NT2/D1 (cell line): ENCODE results near the gene ITSN1.

Experiments
- DNase-seq: peaks from one replicate; pipeline ENCODE4 v3.0.0-alpha.2; 2011; ENCODE audit warnings: low read depth, low spot score
- H3K27me3 ChIP-seq: 2 replicates; pipeline ENCODE4 v1.6.0; 2011; ENCODE audit warnings: mild to moderate bottlenecking; ENCODE audit not compliant: insufficient read length, insufficient read depth
- H3K36me3 ChIP-seq: 2 replicates; pipeline ENCODE4 v1.6.1; 2011; ENCODE audit warnings: mild to moderate bottlenecking, low read length, mixed read lengths; ENCODE audit not compliant: insufficient read depth, insufficient read length
- H3K4me1 ChIP-seq: 2 replicates; pipeline ENCODE4 v1.5.1; 2011; ENCODE audit not compliant: insufficient read depth, insufficient read length
- H3K4me3 ChIP-seq: 2 replicates; pipeline ENCODE4 v1.5.1; 2011; ENCODE audit warnings: low read depth; ENCODE audit not compliant: insufficient read length
- H3K9ac ChIP-seq: 2 replicates; pipeline ENCODE4 v1.6.0; 2011; ENCODE audit warnings: low read depth; ENCODE audit not compliant: insufficient read length
- H3K9me3 ChIP-seq: 2 replicates; pipeline ENCODE4 v1.5.1; 2011; ENCODE audit warnings: mild to moderate bottlenecking, low read length; ENCODE audit not compliant: insufficient read depth
- SUZ12 ChIP-seq: IDR thresholded peaks from 2 replicates; pipeline ENCODE4 v1.6.1; 2011; ENCODE audit not compliant: insufficient read length, insufficient read depth; ENCODE audit errors: extremely low read depth
- YY1 ChIP-seq: IDR thresholded peaks from 2 replicates; pipeline ENCODE4 v1.6.1; 2011; ENCODE audit not compliant: insufficient read length, insufficient read depth
- ZNF274 ChIP-seq: IDR thresholded peaks from 2 replicates; pipeline ENCODE4 v1.6.1; 2011; ENCODE audit warnings: mild to moderate bottlenecking, low read depth, low read length

The ITSN1 gene

GRCh38 chr21:33769057-33769456 is 126.8 kb downstream of the ITSN1 start:
- TF ChIP-seq YY1 = no peak
- no peak for TF ChIP-seq ZNF274
- TF ChIP-seq SUZ12 = no peak
- Histone ChIP-seq H3K4me3 (no peak overlapping the region), H3K27me3 (no peaks in the 10 kb centered on the region), H3K36me3 (peaks cover 86% of the 10 kb centered on the region), H3K9ac (no peak overlapping the region), H3K4me1 (no peaks in the 10 kb centered on the region), H3K9me3 (no peaks in the 10 kb centered on the region)
- no peak for DNase-seq

GRCh38 chr21:33770542-33770941 is 128.2 kb downstream of the ITSN1 start:
- peaks cover 88% of the 10 kb centered on the region for H3K36me3 ChIP-seq
- no peak for TF ChIP-seq SUZ12
- TF ChIP-seq ZNF274 = no peak
- no peak for TF ChIP-seq YY1
- no peak for DNase-seq

GRCh38 chr21:33771976-33772375 is 129.7 kb downstream of the ITSN1 start:
- Histone ChIP-seq H3K9me3 (no peaks in the 10 kb centered on the region), H3K9ac (no peak overlapping the region), H3K27me3 (no peaks in the 10 kb centered on the region), H3K4me3 (no peak overlapping the region), H3K4me1 (no peaks in the 10 kb centered on the region), H3K36me3 (peaks cover 84% of the 10 kb centered on the region)
- DNase-seq = no peak
- no peak for TF ChIP-seq SUZ12
- TF ChIP-seq YY1 = no peak

More at GRCh38 chr21:33770542-33770941, 128.2 kb downstream of the ITSN1 start:
- H3K9ac ChIP-seq = no peak overlapping the region
- no peaks in the 10 kb centered on the region for H3K4me1 ChIP-seq
- no peaks in the 10 kb centered on the region for H3K27me3 ChIP-seq
- no peak overlapping the region for H3K4me3 ChIP-seq
- H3K9me3 ChIP-seq = no peaks in the 10 kb centered on the region

GRCh38 chr21:33774551-33774950 is 132.2 kb downstream of the ITSN1 start:
- Histone ChIP-seq H3K4me1 (no peaks in the 10 kb centered on the region), H3K9me3 (no peaks in the 10 kb centered on the region; the same call in 1 of the 2 replicates), H3K4me3 (no peak overlapping the region), H3K27me3 (no peaks in the 10 kb centered on the region), H3K36me3 (peaks cover 63% of the 10 kb centered on the region), H3K9ac (no peak overlapping the region)
- TF ChIP-seq SUZ12 (no peak), ZNF274 (no peak), YY1 (no peak)
- DNase-seq = no peak

GRCh38 chr21:33775100-33775828 is 133.0 kb downstream of the ITSN1 start:
- DNase-seq = no peak
- Histone ChIP-seq H3K4me1 (no peaks in the 10 kb centered on the region), H3K9ac (no peak overlapping the region)

GRCh38 chr21:33780631-33781030 is 138.3 kb downstream of the ITSN1 start:
- no peak for TF ChIP-seq SUZ12
- TF ChIP-seq ZNF274 = no peak
- no peak for TF ChIP-seq YY1
- H3K4me3 ChIP-seq = no peak overlapping the region
- H3K9me3 ChIP-seq = no peaks in the 10 kb centered on the region; the same call in 1 of the 2 replicates
- DNase-seq = no peak
- no peak overlapping the region for H3K9ac ChIP-seq
- no peaks in the 10 kb centered on the region for H3K27me3 ChIP-seq
- H3K4me1 ChIP-seq = no peaks in the 10 kb centered on the region
- peaks cover 45% of the 10 kb centered on the region for H3K36me3 ChIP-seq

More at GRCh38 chr21:33775100-33775828, 133.0 kb downstream of the ITSN1 start:
- no peak for TF ChIP-seq SUZ12
- no peak for TF ChIP-seq YY1
- TF ChIP-seq ZNF274 = no peak
- H3K9me3 ChIP-seq = no peaks in the 10 kb centered on the region; the same call in 1 of the 2 replicates
- H3K27me3 ChIP-seq = no peaks in the 10 kb centered on the region
- H3K36me3 ChIP-seq = peaks cover 59% of the 10 kb centered on the region
- H3K4me3 ChIP-seq = no peak overlapping the region

GRCh38 chr21:33781121-33781520 is 138.8 kb downstream of the ITSN1 start:
- TF ChIP-seq YY1 (no peak), ZNF274 (no peak), SUZ12 (no peak)
- Histone ChIP-seq H3K9me3 (no peaks in the 10 kb centered on the region; the same call in 1 of the 2 replicates), H3K27me3 (no peaks in the 10 kb centered on the region), H3K36me3 (peaks cover 40% of the 10 kb centered on the region), H3K4me3 (no peak overlapping the region), H3K4me1 (no peaks in the 10 kb centered on the region), H3K9ac (no peak overlapping the region)
- DNase-seq = no peak
